K562 (cell line): ENCODE measurements around the gene CDH16. TPM values are rescaled to one million over a fixed set of nuclear protein-coding genes. Genes with fewer than 3 reads are reported as not detected.

Experiments
- DDX20 ChIP-seq: fragments of 450-650 bp; IDR thresholded peaks from 2 replicates; pipeline ENCODE4 v1.6.1; 2016; ENCODE audit warnings: missing genetic modification characterization, low read depth, mild to moderate bottlenecking, missing compliant biosample characterization, moderate library complexity
- E2F3 ChIP-seq: fragments of 250-450 bp; sonication (Bioruptor Pico); IDR thresholded peaks from 2 replicates; pipeline ENCODE4 v1.4.0; 2020; ENCODE audit warnings: mild to moderate bottlenecking
- EWSR1 ChIP-seq: fragments of 450-650 bp; IDR thresholded peaks from 2 replicates; pipeline ENCODE4 v1.6.1; 2018; ENCODE audit warnings: borderline replicate concordance, mild to moderate bottlenecking, low read depth, moderate library complexity; ENCODE audit not compliant: partially characterized antibody
- PRPF4 ChIP-seq: fragments of 200-400 bp; formaldehyde crosslinking; IDR thresholded peaks from one replicate; pipeline ENCODE4 v1.6.1; 2017; ENCODE audit warnings: low read length, low read depth, mild to moderate bottlenecking; ENCODE audit not compliant: insufficient read depth, poor library complexity, severe bottlenecking
- RBFOX2 ChIP-seq: fragments of 200-400 bp; formaldehyde crosslinking; IDR thresholded peaks from 2 replicates; pipeline ENCODE4 v1.6.1; 2017; ENCODE audit warnings: low read depth, mild to moderate bottlenecking, low read length, moderate library complexity
- RNF2 ChIP-seq: sonication (generic); IDR thresholded peaks from 2 replicates; pipeline ENCODE4 v1.6.1; 2016
- RUNX1 ChIP-seq: sonication (generic); IDR thresholded peaks from 2 replicates; pipeline ENCODE4 v1.6.1; 2016; ENCODE audit warnings: antibody characterized with exemption, low read depth
- TEAD2 ChIP-seq: fragments of 450-650 bp; IDR thresholded peaks from 2 replicates; pipeline ENCODE4 v1.6.1; 2016; ENCODE audit warnings: missing genetic modification characterization, control low read depth, missing compliant biosample characterization
- ZC3H11A ChIP-seq: IDR thresholded peaks from 2 replicates; pipeline ENCODE4 v1.6.1; 2012; ENCODE audit warnings: low read depth, low read length, improper control_type of control experiment
- ZNF583 ChIP-seq: fragments of 250-450 bp; sonication (Bioruptor Pico); IDR thresholded peaks from 2 replicates; pipeline ENCODE4 v1.4.0; 2020
- ZNF76 ChIP-seq: fragments of 250-450 bp; sonication (Bioruptor Pico); IDR thresholded peaks from 2 replicates; pipeline ENCODE4 v1.4.0; 2020; ENCODE audit warnings: mild to moderate bottlenecking, moderate library complexity, borderline replicate concordance
- polyA plus RNA-seq, 8 experiments: library from polyadenylated mRNA; depleted of rRNA in 4 of 8; stranded (reverse) in 5 of 8; unstranded in 3 of 8; fragments of >200 nt; fragmentation: Nextera tagmentation in 2 of 8; fragmentation: Illumina TruSeq in 1 of 8; extraction: Ambion mirVana in 2 of 8; extraction: Trizol in 1 of 8; gene quantifications; 2 replicates each; pipeline versions ENCODE4 v1.2.1 to v1.2.3, GENCODE V29; 2011 to 2014; ENCODE audit warnings: inconsistent platforms in 1 of 8, missing spikeins in 1 of 8
- total RNA-seq, 7 experiments: library from RNA; depleted of rRNA in 6 of 7; stranded (reverse); fragments of >200 nt in 6 of 7; fragmentation: Illumina TruSeq in 2 of 7; extraction: Trizol in 2 of 7; gene quantifications; 2 replicates each; pipeline versions ENCODE4 v1.2.1 to v1.2.3, GENCODE V29; 2011 to 2021; ENCODE audit warnings: low replicate concordance in 1 of 7
- TF ChIP-seq, protein P1 (sequence below): fragments of 200-800 bp; sonication (Bioruptor generic); IDR thresholded peaks from 2 replicates; pipeline ENCODE4 v1.6.1; 2017; ENCODE audit warnings: missing genetic modification characterization, missing compliant biosample characterization

Gene CDH16
- total and polyA plus RNA-seq, 9 of the 15 experiments (the other 6 are each of a cell fraction or from before 2014, with no cell fraction given) = not detected

DNA sequence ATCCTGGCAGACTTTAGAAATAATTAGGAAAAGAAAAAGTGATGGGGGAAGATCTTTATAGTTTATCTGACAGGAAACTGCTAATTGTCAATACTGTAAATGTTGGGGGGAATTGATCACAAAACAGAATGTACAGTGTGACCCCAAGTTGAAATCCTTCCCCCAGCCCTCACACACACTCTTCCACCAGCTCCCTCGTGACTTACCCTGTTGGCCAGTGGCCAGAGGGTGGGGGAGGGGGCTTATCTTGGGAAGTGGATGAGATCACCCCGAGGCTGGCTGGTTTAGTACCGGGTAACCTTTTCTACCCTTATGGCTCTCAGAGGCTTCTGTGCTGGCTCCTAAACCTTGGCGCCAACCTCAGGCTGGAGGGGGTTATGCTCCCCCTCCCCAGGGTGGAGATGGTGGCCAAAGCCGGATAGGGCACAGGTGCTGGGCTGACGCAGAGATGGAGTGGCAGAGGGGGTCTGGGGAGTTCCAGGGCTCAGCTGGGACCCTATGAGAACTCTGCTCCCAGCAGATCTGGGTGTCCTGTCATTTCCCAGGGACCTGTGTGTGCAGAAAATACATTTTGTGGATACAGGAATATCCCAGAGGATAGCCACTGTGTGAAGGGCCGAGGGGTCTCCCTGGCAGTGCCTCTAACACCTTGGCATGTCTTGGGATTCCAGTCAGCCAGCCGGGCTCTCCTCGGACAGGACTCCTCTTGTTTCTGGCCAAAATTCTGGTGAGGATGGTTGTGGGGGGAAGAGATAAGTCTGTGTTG lies 18.6 kb downstream of the CDH16 start (continued):
- TF ChIP-seq DDX20 (peak; percentile 61; the same call in 1 of the 2 replicates), RUNX1 (no peak), ZNF76 (CRISPR knock-in tag) (no peak), EWSR1 (no peak), ZNF583 (CRISPR knock-in tag) (no peak), TEAD2 (tag) (peak; percentile 63; the same call in 1 of the 2 replicates), ZC3H11A (no peak), RBFOX2 (peak; percentile 78), RNF2 (peak; percentile 94), E2F3 (CRISPR knock-in tag) (no peak), PRPF4 (no peak)
- TF ChIP-seq, protein P1, sequence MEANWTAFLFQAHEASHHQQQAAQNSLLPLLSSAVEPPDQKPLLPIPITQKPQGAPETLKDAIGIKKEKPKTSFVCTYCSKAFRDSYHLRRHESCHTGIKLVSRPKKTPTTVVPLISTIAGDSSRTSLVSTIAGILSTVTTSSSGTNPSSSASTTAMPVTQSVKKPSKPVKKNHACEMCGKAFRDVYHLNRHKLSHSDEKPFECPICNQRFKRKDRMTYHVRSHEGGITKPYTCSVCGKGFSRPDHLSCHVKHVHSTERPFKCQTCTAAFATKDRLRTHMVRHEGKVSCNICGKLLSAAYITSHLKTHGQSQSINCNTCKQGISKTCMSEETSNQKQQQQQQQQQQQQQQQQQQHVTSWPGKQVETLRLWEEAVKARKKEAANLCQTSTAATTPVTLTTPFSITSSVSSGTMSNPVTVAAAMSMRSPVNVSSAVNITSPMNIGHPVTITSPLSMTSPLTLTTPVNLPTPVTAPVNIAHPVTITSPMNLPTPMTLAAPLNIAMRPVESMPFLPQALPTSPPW (CRISPR knock-in tag) = peak; percentile 78
